Osteoblast (primary cell): ENCODE results near the gene LINS1. TPM values are rescaled to one million over a fixed set of nuclear protein-coding genes. Genes with fewer than 3 reads are reported as not detected.

Experiments used
- DNase-seq: peaks from one replicate; pipeline ENCODE4 v3.0.0; 2011; ENCODE audit warnings: low spot score, mixed read lengths; ENCODE audit not compliant: insufficient read length; ENCODE audit errors: missing footprints
- H2AFZ ChIP-seq: 2 replicates; pipeline ENCODE4 v1.6.0; 2011; ENCODE audit warnings: mild to moderate bottlenecking, low read length
- H3K27ac ChIP-seq: 2 replicates; pipeline ENCODE4 v1.5.1; 2011; ENCODE audit warnings: mild to moderate bottlenecking, low read depth, low read length, moderate library complexity
- H3K27me3 ChIP-seq: 2 replicates; pipeline ENCODE4 v1.6.0; 2012; ENCODE audit warnings: mild to moderate bottlenecking, control low read depth, inconsistent platforms, low read length, moderate library complexity; ENCODE audit not compliant: insufficient read depth
- H3K36me3 ChIP-seq: 2 replicates; pipeline ENCODE4 v1.5.1; 2011; ENCODE audit warnings: mild to moderate bottlenecking, low read length, control low read depth, moderate library complexity; ENCODE audit not compliant: insufficient read depth
- H3K4me1 ChIP-seq: 2 replicates; pipeline ENCODE4 v1.5.1; 2011; ENCODE audit warnings: mild to moderate bottlenecking, low read length, control low read depth, moderate library complexity; ENCODE audit not compliant: insufficient read depth
- H3K4me2 ChIP-seq: 2 replicates; pipeline ENCODE4 v1.6.0; 2011; ENCODE audit warnings: mild to moderate bottlenecking, low read length; ENCODE audit not compliant: insufficient read depth
- H3K4me3 ChIP-seq: fragments of 200-600 bp; sonication (generic); 3 replicates; pipeline ENCODE4 v1.5.1; 2012; ENCODE audit warnings: mild to moderate bottlenecking, low read length, inconsistent platforms; ENCODE audit not compliant: insufficient read depth
- H3K79me2 ChIP-seq: 2 replicates; pipeline ENCODE4 v1.6.0; 2012; ENCODE audit warnings: mild to moderate bottlenecking, low read length, control low read depth, inconsistent platforms; ENCODE audit not compliant: insufficient read depth
- H3K9me3 ChIP-seq: 2 replicates; pipeline ENCODE4 v1.5.1; 2011; ENCODE audit warnings: low read depth, low read length, control low read depth
- H4K20me1 ChIP-seq: 2 replicates; pipeline ENCODE4 v1.6.0; 2012; ENCODE audit warnings: mild to moderate bottlenecking, low read length, control low read depth; ENCODE audit not compliant: insufficient read depth
- CTCF ChIP-seq: IDR thresholded peaks from 2 replicates; pipeline ENCODE4 v1.5.1; 2011; ENCODE audit warnings: mild to moderate bottlenecking, low read depth, low read length, moderate library complexity; ENCODE audit errors: extremely low read depth
- total RNA-seq: library from RNA; depleted of rRNA; stranded (reverse); fragments of >200 nt; gene quantifications from 2 replicates; pipeline ENCODE4 v1.2.3, GENCODE V29; 2012

The LINS1 gene
- total RNA-seq, 1 donor, result 14.8 TPM

DNA sequence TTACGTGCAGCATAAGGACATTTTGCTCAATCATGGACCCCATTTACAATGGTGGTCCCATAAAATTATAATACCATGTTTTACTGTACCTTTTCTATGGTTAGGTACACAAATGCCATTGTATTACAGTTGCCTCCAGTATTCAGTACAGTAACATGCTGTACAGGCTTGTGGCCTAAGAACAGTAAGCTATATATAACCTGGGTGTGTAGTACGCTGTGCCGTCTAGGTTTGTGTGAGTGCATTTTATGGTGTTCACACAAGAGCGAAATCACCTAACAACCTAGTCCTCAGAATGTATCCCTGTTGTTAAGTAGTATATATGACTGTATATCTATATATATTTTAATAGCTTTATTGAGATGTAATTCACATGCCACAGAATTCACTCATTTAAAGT is 12.9 kb upstream of the LINS1 start:
- Histone ChIP-seq H3K4me3 (no peak overlapping the region), H3K27ac (no peak overlapping the region), H2AFZ (no peak overlapping the region), H3K27me3 (no peaks in the 10 kb centered on the region), H3K9me3 (no peaks in the 10 kb centered on the region), H3K4me1 (no peaks in the 10 kb centered on the region), H3K4me2 (no peak overlapping the region), H4K20me1 (peaks cover 3% of the 10 kb centered on the region), H3K79me2 (peaks cover 11% of the 10 kb centered on the region), H3K36me3 (peaks cover 27% of the 10 kb centered on the region)
- DNase-seq, result no peak
- TF ChIP-seq CTCF, result no peak

GRCh38 chr15:100614336-100614735 is 12.4 kb upstream of the LINS1 start:
- no peak overlapping the region for H3K27ac ChIP-seq
- peaks cover 27% of the 10 kb centered on the region for H3K36me3 ChIP-seq
- peaks cover 11% of the 10 kb centered on the region for H3K79me2 ChIP-seq
- H3K4me3 ChIP-seq, result no peak overlapping the region
- H3K4me2 ChIP-seq, result no peak overlapping the region
- no peak for TF ChIP-seq CTCF
- no peaks in the 10 kb centered on the region for H3K27me3 ChIP-seq
- no peaks in the 10 kb centered on the region for H3K9me3 ChIP-seq
- peaks cover 3% of the 10 kb centered on the region for H4K20me1 ChIP-seq
- no peak overlapping the region for H2AFZ ChIP-seq
- H3K4me1 ChIP-seq, result no peaks in the 10 kb centered on the region
- no peak for DNase-seq

DNA sequence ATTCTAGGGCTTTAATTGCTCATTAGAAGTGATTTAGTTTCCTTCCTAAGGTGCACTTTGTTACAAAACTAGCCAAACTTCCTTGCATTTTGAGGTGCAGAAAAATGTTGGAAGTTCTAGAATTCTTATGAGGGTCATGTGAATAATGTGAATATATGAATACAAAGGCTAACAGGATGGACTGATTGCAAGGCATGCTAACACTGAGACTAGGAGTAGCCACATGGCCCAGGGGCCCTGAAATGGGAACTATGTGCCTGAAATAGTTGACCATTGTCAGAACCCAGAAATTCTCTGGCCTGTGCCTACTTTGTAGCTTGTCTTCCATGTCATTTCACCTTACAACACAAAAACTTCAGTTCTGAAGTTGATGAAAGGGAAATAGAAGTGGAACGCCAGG is 11.2 kb upstream of the LINS1 start:
- Histone ChIP-seq H3K9me3 (no peaks in the 10 kb centered on the region), H3K27ac (no peak overlapping the region), H3K4me1 (no peaks in the 10 kb centered on the region), H3K79me2 (peaks cover 19% of the 10 kb centered on the region), H3K36me3 (peaks cover 30% of the 10 kb centered on the region), H3K4me3 (no peak overlapping the region), H4K20me1 (peaks cover 5% of the 10 kb centered on the region), H3K27me3 (no peaks in the 10 kb centered on the region), H3K4me2 (no peak overlapping the region), H2AFZ (no peak overlapping the region)
- no peak for TF ChIP-seq CTCF
- no peak for DNase-seq

- Histone ChIP-seq H2AFZ (no peak overlapping the region), H3K4me2 (no peak overlapping the region), H4K20me1 (peaks cover 5% of the 10 kb centered on the region), H3K79me2 (peaks cover 23% of the 10 kb centered on the region), H3K27me3 (no peaks in the 10 kb centered on the region), H3K9me3 (no peaks in the 10 kb centered on the region), H3K4me3 (no peak overlapping the region), H3K4me1 (no peaks in the 10 kb centered on the region), H3K36me3 (peaks cover 36% of the 10 kb centered on the region), H3K27ac (no peak overlapping the region)
- no peak for TF ChIP-seq CTCF
- no peak for DNase-seq
Measured at GRCh38 chr15:100612539-100612938, 10.6 kb upstream of the LINS1 start.
